ENCODE results near the gene NHLH1. TPM values are rescaled to one million over a fixed set of nuclear protein-coding genes. Genes with fewer than 3 reads are reported as not detected.

NHLH1 gene
- total and polyA plus RNA-seq, 4 donors, result 0.13 to 0.24 TPM; not detected in 2

- Histone ChIP-seq H3K4me3 (ENCODE audit: low read length in 2 of 2) (no peak overlapping the region), H3K36me3 (ENCODE audit: control insufficient read depth in 1 of 2, insufficient read depth in 2 of 2, low read length in 1 of 2) (peaks cover 0 to 2% of the 10 kb centered on the region in 2 donors), H3K27ac (ENCODE audit: low read depth in 1 of 2, low read length in 2 of 2) (no peak overlapping the region), H3K27me3 (ENCODE audit: control insufficient read depth in 1 of 2, insufficient read depth in 2 of 2, low read length in 1 of 2) (no peaks in the 10 kb centered on the region), H3K4me1 (ENCODE audit: control insufficient read depth in 1 of 2, insufficient read depth in 2 of 2, low read length in 2 of 2) (no peaks in the 10 kb centered on the region), H3K9me3 (ENCODE audit: control insufficient read depth, low read length) (no peaks in the 10 kb centered on the region)
- no peak for ATAC-seq (ENCODE audit: low FRiP score)
- 65 to 68% methylated on average over 9 of the region's 9 CpGs for WGBS, 2 donors
- no peak for DNase-seq
- intact Hi-C loops (cut with DNase I), result no loop called here
These were observed 4.5 kb upstream of the NHLH1 start for GRCh38 chr1:160362168-160362957.

GRCh38 chr1:160363010-160363409 is 3.9 kb upstream of the NHLH1 start:
- Histone ChIP-seq H3K27me3 (ENCODE audit: control insufficient read depth in 1 of 2, insufficient read depth in 2 of 2, low read length in 1 of 2) (no peaks in the 10 kb centered on the region), H3K9me3 (ENCODE audit: control insufficient read depth, low read length) (no peaks in the 10 kb centered on the region), H3K4me1 (ENCODE audit: control insufficient read depth in 1 of 2, insufficient read depth in 2 of 2, low read length in 2 of 2) (no peaks in the 10 kb centered on the region), H3K36me3 (ENCODE audit: control insufficient read depth in 1 of 2, insufficient read depth in 2 of 2, low read length in 1 of 2) (peaks cover 0 to 2% of the 10 kb centered on the region in 2 donors), H3K27ac (ENCODE audit: low read depth in 1 of 2, low read length in 2 of 2) (no peak overlapping the region), H3K4me3 (ENCODE audit: low read length in 2 of 2) (no peak overlapping the region)
- no peak for ATAC-seq (ENCODE audit: low FRiP score)
- no peak for DNase-seq
- intact Hi-C loops (cut with DNase I), result no loop called here
- WGBS, 2 donors, result 34 to 40% methylated on average over 5 of the region's 5 CpGs

GRCh38 chr1:160363951-160364735 is 2.7 kb upstream of the NHLH1 start:
- ATAC-seq (ENCODE audit: low FRiP score), result no peak
- H3K27ac ChIP-seq (ENCODE audit: low read depth in 1 of 2, low read length in 2 of 2), result no peak overlapping the region
- no peak overlapping the region for H3K4me3 ChIP-seq (ENCODE audit: low read length in 2 of 2)
- H3K9me3 ChIP-seq (ENCODE audit: control insufficient read depth, low read length), result no peaks in the 10 kb centered on the region
- no peaks in the 10 kb centered on the region for H3K27me3 ChIP-seq (ENCODE audit: control insufficient read depth in 1 of 2, insufficient read depth in 2 of 2, low read length in 1 of 2)
- no peaks in the 10 kb centered on the region for H3K36me3 ChIP-seq (ENCODE audit: control insufficient read depth in 1 of 2, insufficient read depth in 2 of 2, low read length in 1 of 2)
- intact Hi-C loops (cut with DNase I), result no loop called here
- H3K4me1 ChIP-seq (ENCODE audit: control insufficient read depth in 1 of 2, insufficient read depth in 2 of 2, low read length in 2 of 2), result no peaks in the 10 kb centered on the region
- WGBS, 2 donors, result 64 to 69% methylated on average over 12 of the region's 12 CpGs
- no peak for DNase-seq

- Histone ChIP-seq H3K27ac (ENCODE audit: low read depth in 1 of 2, low read length in 2 of 2) (no peak overlapping the region), H3K4me1 (ENCODE audit: control insufficient read depth in 1 of 2, insufficient read depth in 2 of 2, low read length in 2 of 2) (no peaks in the 10 kb centered on the region), H3K9me3 (ENCODE audit: control insufficient read depth, low read length) (no peaks in the 10 kb centered on the region), H3K27me3 (ENCODE audit: control insufficient read depth in 1 of 2, insufficient read depth in 2 of 2, low read length in 1 of 2) (no peaks in the 10 kb centered on the region), H3K36me3 (ENCODE audit: control insufficient read depth in 1 of 2, insufficient read depth in 2 of 2, low read length in 1 of 2) (no peaks in the 10 kb centered on the region), H3K4me3 (ENCODE audit: low read length in 2 of 2) (no peak overlapping the region)
- 93 to 100% methylated on average over 1 of the region's 1 CpG for WGBS, 2 donors
- intact Hi-C loops (cut with DNase I), result no loop called here
- no peak for DNase-seq
- ATAC-seq (ENCODE audit: low FRiP score), result no peak
These were observed 1.5 kb upstream of the NHLH1 start for GRCh38 chr1:160365325-160365724.

GRCh38 chr1:160367516-160367900 is 637 bp downstream of the NHLH1 start:
- Histone ChIP-seq H3K36me3 (ENCODE audit: control insufficient read depth in 1 of 2, insufficient read depth in 2 of 2, low read length in 1 of 2) (no peaks in the 10 kb centered on the region), H3K4me3 (ENCODE audit: low read length in 2 of 2) (no peak overlapping the region), H3K9me3 (ENCODE audit: control insufficient read depth, low read length) (no peaks in the 10 kb centered on the region), H3K27ac (ENCODE audit: low read depth in 1 of 2, low read length in 2 of 2) (no peak overlapping the region), H3K4me1 (ENCODE audit: control insufficient read depth in 1 of 2, insufficient read depth in 2 of 2, low read length in 2 of 2) (no peaks in the 10 kb centered on the region), H3K27me3 (ENCODE audit: control insufficient read depth in 1 of 2, insufficient read depth in 2 of 2, low read length in 1 of 2) (no peaks in the 10 kb centered on the region)
- no peak for DNase-seq
- WGBS, 2 donors, result 26 to 45% methylated on average over 4 of the region's 4 CpGs
- intact Hi-C loops (cut with DNase I), result no loop called here
- no peak for ATAC-seq (ENCODE audit: low FRiP score)

- DNase-seq, result no peak
- H3K4me3 ChIP-seq (ENCODE audit: low read length in 2 of 2), result no peak overlapping the region
- no peak for ATAC-seq (ENCODE audit: low FRiP score)
- no peaks in the 10 kb centered on the region for H3K27me3 ChIP-seq (ENCODE audit: control insufficient read depth in 1 of 2, insufficient read depth in 2 of 2, low read length in 1 of 2)
- no peaks in the 10 kb centered on the region for H3K36me3 ChIP-seq (ENCODE audit: control insufficient read depth in 1 of 2, insufficient read depth in 2 of 2, low read length in 1 of 2)
- no peaks in the 10 kb centered on the region for H3K4me1 ChIP-seq (ENCODE audit: control insufficient read depth in 1 of 2, insufficient read depth in 2 of 2, low read length in 2 of 2)
- 74 to 82% methylated on average over 4 of the region's 4 CpGs for WGBS, 2 donors
- H3K27ac ChIP-seq (ENCODE audit: low read depth in 1 of 2, low read length in 2 of 2), result no peak overlapping the region
- intact Hi-C loops (cut with DNase I), result no loop called here
- H3K9me3 ChIP-seq (ENCODE audit: control insufficient read depth, low read length), result no peaks in the 10 kb centered on the region
These were observed 1.4 kb downstream of the NHLH1 start for GRCh38 chr1:160367934-160368923.

GRCh38 chr1:160369087-160369486 is 2.2 kb downstream of the NHLH1 start:
- H3K9me3 ChIP-seq (ENCODE audit: control insufficient read depth, low read length), result no peaks in the 10 kb centered on the region
- DNase-seq (no peak), ATAC-seq (ENCODE audit: low FRiP score) (no peak)
- intact Hi-C loops (cut with DNase I), result no loop called here
- H3K36me3 ChIP-seq (ENCODE audit: control insufficient read depth in 1 of 2, insufficient read depth in 2 of 2, low read length in 1 of 2), result no peaks in the 10 kb centered on the region
- H3K27ac ChIP-seq (ENCODE audit: low read depth in 1 of 2, low read length in 2 of 2), result no peak overlapping the region
- H3K4me3 ChIP-seq (ENCODE audit: low read length in 2 of 2), result no peak overlapping the region
- H3K27me3 ChIP-seq (ENCODE audit: control insufficient read depth in 1 of 2, insufficient read depth in 2 of 2, low read length in 1 of 2), result no peaks in the 10 kb centered on the region
- no peaks in the 10 kb centered on the region for H3K4me1 ChIP-seq (ENCODE audit: control insufficient read depth in 1 of 2, insufficient read depth in 2 of 2, low read length in 2 of 2)
- 81 to 83% methylated on average over 1 of the region's 1 CpG for WGBS, 2 donors

GRCh38 chr1:160370561-160371345 is 3.9 kb downstream of the NHLH1 start:
- H3K4me3 ChIP-seq (ENCODE audit: low read length in 2 of 2), result no peak overlapping the region
- no peak overlapping the region for H3K27ac ChIP-seq (ENCODE audit: low read depth in 1 of 2, low read length in 2 of 2)
- H3K4me1 ChIP-seq (ENCODE audit: control insufficient read depth in 1 of 2, insufficient read depth in 2 of 2, low read length in 2 of 2), result no peaks in the 10 kb centered on the region
- DNase-seq, result no peak
- no peaks in the 10 kb centered on the region for H3K27me3 ChIP-seq (ENCODE audit: control insufficient read depth in 1 of 2, insufficient read depth in 2 of 2, low read length in 1 of 2)
- ATAC-seq (ENCODE audit: low FRiP score), result no peak
- no peaks in the 10 kb centered on the region for H3K36me3 ChIP-seq (ENCODE audit: control insufficient read depth in 1 of 2, insufficient read depth in 2 of 2, low read length in 1 of 2)
- 58 to 60% methylated on average over 42 of the region's 42 CpGs for WGBS, 2 donors
- no peaks in the 10 kb centered on the region for H3K9me3 ChIP-seq (ENCODE audit: control insufficient read depth, low read length)
- intact Hi-C loops (cut with DNase I), result no loop called here
